Measurements from ENCODE around the gene CCHCR1. TPM values are rescaled to one million over a fixed set of nuclear protein-coding genes. Genes with fewer than 3 reads are reported as not detected.
"Not testable (repeated sequence)": the region's sequence is repeated elsewhere in the genome, so short reads cannot be mapped to it uniquely, and the experiment has no call there.

CCHCR1 gene
- total RNA-seq, 3 donors from 2014 or later = 22.1 to 23.4 (median 23.1) TPM

DNA sequence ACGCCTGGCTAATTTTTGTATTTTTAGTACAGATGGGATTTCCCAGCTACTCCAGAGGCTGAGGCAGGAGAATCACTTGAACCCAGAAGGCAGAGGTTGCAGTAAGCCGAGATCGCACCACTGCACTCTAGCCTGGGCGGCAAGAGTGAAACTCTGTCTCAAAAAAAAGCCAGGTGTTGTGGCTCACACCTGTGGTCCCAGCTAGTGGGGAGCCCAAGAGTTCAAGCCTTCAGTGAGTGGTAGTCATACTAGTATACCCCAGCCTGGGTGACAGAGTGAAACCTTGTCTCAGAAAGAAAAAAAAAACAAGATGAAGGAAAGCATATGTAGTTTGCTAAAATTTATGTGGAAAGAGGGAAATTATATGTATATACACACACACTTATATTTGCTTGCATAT is 32.9 kb upstream of the CCHCR1 start:
- Mint-ChIP-seq H3K36me3 (ENCODE audit: insufficient read depth) (peaks cover 8% of the 10 kb centered on the region), H3K4me1 (ENCODE audit: low read depth) (peaks cover 11% of the 10 kb centered on the region), H3K27me3 (ENCODE audit: low read depth) (no peaks in the 10 kb centered on the region), H3K9me3 (no peaks in the 10 kb centered on the region), H3K4me3 (no peak overlapping the region)
- DNase-seq (no peak), ATAC-seq (no peak)

GRCh38 chr6:31189223-31189622 is 31.6 kb upstream of the CCHCR1 start:
- ATAC-seq = not testable (repeated sequence)

DNA sequence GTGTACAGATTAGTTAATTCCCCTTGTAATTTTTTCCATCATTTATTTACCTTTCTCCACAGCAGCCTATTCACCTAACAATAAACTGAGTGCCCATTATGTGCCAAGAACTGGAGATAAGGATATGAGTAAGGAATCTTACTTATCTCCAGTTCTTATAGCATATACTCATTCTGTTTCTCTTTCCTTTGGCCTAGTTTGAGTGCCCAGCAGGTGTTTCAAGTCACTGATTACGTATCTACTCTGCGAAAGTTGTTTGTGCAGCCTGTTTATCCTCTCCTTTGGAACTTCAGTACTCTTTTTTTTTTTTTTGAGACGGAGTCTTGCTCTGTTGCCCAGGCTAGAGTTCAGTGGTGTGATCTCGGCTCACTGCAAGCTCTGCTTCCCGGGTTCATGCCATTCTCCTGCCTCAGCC is 30.2 kb upstream of the CCHCR1 start:
- DNase-seq (no peak), ATAC-seq (no peak)
- Mint-ChIP-seq H3K9me3 (no peaks in the 10 kb centered on the region), H3K4me3 (no peak overlapping the region), H3K27me3 (ENCODE audit: low read depth) (no peaks in the 10 kb centered on the region), H3K36me3 (ENCODE audit: insufficient read depth) (no peaks in the 10 kb centered on the region), H3K4me1 (ENCODE audit: low read depth) (peaks cover 1% of the 10 kb centered on the region)

More at GRCh38 chr6:31189223-31189622, 31.6 kb upstream of the CCHCR1 start:
- not testable (repeated sequence) for DNase-seq; H3K36me3 Mint-ChIP-seq (ENCODE audit: insufficient read depth); H3K4me3 Mint-ChIP-seq; H3K4me1 Mint-ChIP-seq (ENCODE audit: low read depth); H3K9me3 Mint-ChIP-seq; H3K27me3 Mint-ChIP-seq (ENCODE audit: low read depth)

DNA sequence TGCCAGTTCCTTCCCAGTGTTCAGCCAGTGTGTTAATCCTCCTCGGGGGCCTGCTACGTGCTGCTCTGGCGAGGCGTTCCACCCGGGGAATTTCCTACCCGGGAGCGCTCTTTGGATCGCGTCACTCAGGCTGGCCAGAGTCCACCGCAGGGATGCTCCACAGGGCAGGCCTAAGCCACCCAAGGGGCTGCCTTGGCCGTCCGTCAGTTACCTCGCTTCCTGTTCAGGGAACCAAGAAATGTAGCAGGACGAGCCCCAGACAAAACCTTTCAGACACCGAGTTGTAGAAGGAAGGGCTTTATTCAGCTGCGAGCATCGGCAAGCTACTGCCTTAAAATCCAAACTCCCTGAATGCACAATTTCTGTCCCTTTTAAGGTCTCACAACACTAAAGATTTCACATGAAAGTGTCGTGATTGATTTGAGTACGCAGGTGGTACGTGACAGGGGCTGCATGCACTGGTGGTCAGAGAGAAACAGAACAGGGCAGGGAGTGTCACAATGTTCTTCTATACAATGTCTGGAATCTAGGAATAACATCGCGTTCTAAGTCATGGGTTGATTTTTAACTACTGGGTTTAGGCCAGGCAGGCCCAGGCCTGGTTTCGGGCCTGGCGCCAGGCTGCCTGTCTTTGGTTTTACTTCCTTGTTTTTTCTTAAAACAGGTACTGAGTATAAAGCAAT is 28.6 kb upstream of the CCHCR1 start:
- no peak overlapping the region for H3K4me3 Mint-ChIP-seq
- H3K36me3 Mint-ChIP-seq (ENCODE audit: insufficient read depth) = no peaks in the 10 kb centered on the region
- H3K4me1 Mint-ChIP-seq (ENCODE audit: low read depth) = no peaks in the 10 kb centered on the region
- H3K9me3 Mint-ChIP-seq = no peaks in the 10 kb centered on the region
- H3K27me3 Mint-ChIP-seq (ENCODE audit: low read depth) = no peaks in the 10 kb centered on the region
- ATAC-seq (no peak), DNase-seq (no peak)

GRCh38 chr6:31185695-31186051 is 28.1 kb upstream of the CCHCR1 start:
- not testable (repeated sequence) for H3K9me3 Mint-ChIP-seq; ATAC-seq; H3K36me3 Mint-ChIP-seq (ENCODE audit: insufficient read depth); H3K27me3 Mint-ChIP-seq (ENCODE audit: low read depth); H3K4me1 Mint-ChIP-seq (ENCODE audit: low read depth); DNase-seq; H3K4me3 Mint-ChIP-seq

- H3K27me3 Mint-ChIP-seq (ENCODE audit: low read depth); H3K4me1 Mint-ChIP-seq (ENCODE audit: low read depth); H3K9me3 Mint-ChIP-seq; H3K36me3 Mint-ChIP-seq (ENCODE audit: insufficient read depth); H3K4me3 Mint-ChIP-seq; DNase-seq; ATAC-seq: not testable (repeated sequence)
Measured at GRCh38 chr6:31183859-31184258, 26.3 kb upstream of the CCHCR1 start.

DNA sequence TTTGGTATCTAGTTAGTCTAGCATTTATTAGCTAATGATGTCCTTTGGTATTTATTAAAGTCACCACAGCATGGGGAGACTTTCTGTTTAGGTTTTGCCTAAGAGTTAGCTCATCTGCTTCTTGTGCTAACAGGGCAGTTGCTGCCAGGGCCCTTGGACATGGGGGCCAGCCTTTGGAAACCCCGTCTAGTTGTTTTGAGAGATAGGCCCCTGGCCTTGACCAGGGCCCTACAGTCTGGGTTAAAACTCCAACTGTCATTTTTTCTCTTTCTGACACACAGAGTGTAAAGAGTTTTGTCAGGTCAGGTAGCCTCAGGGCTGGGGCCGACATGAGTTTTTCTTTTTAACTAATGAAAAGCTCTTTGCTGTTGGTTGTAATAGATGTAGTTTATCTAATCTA is 25.7 kb upstream of the CCHCR1 start:
- not testable (repeated sequence) for H3K4me3 Mint-ChIP-seq; H3K36me3 Mint-ChIP-seq (ENCODE audit: insufficient read depth); DNase-seq; H3K9me3 Mint-ChIP-seq; ATAC-seq; H3K27me3 Mint-ChIP-seq (ENCODE audit: low read depth)
- peaks cover 12% of the 10 kb centered on the region for H3K4me1 Mint-ChIP-seq (ENCODE audit: low read depth)

DNA sequence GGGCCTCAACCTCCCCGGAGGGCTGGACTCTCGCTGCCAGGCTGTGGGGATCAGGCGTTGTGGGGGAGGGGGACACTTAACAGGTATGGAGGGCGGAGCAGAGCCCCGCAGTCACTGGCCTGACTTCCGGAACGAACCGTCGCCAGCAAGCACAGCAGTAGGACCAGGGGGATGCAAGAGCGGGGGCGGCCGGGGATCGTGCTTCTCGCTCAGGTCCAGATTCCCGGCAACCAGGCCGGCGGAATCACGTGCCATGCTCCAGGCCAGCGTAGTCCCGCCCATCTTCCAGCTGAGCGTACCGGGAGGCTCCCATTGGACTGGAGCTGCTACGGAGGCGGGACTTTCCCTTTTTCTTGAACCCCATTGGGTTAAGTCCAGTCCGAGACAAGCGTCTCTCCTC is 22.9 kb upstream of the CCHCR1 start:
- Mint-ChIP-seq H3K4me3 (peak overlapping the region; percentile 87), H3K4me1 (ENCODE audit: low read depth) (peaks cover 22% of the 10 kb centered on the region), H3K36me3 (ENCODE audit: insufficient read depth) (no peaks in the 10 kb centered on the region), H3K9me3 (no peaks in the 10 kb centered on the region), H3K27me3 (ENCODE audit: low read depth) (no peaks in the 10 kb centered on the region)
- DNase-seq = peak; percentile 39
- peak; percentile 93 to 98 for ATAC-seq

DNA sequence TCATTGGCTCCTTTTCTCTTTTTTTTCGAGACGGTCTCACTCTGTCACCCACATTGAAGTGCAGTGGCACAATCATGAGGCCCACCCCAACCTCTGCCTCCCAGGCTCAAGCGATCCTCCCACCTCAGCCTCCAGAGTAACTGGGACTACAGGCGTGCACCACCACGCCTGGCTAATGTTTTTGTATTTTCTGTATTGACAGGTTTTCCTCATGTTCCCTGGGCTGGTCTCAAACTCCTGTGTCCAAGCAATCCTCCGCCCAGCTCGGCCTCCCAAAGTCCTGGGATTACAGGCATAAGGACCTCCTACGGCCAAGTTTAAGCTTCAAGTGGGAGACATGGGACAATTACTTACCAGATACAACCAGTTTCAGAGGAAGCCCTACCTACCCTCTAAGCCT is 22.3 kb upstream of the CCHCR1 start:
- H3K4me3 Mint-ChIP-seq = peak overlapping the region; percentile 87
- no peaks in the 10 kb centered on the region for H3K36me3 Mint-ChIP-seq (ENCODE audit: insufficient read depth)
- no peaks in the 10 kb centered on the region for H3K27me3 Mint-ChIP-seq (ENCODE audit: low read depth)
- ATAC-seq = no peak
- DNase-seq = no peak
- peaks cover 22% of the 10 kb centered on the region for H3K4me1 Mint-ChIP-seq (ENCODE audit: low read depth)
- no peaks in the 10 kb centered on the region for H3K9me3 Mint-ChIP-seq

DNA sequence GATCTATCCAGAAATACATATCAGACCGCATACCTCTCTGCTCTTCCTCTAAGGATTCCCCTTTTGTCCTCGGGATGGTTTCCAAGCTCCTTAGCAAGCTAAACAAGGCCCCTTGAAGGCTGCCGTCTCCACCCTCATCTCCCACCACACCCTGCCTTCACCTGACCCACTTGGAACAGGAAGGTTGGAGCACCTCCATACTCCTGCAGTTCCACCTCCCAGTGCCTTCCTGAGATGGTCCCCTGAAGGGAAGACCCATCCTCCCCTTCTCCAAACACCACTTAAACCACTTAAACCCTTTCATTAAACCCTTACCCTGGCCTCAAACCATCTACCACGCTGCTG is 21.4 kb upstream of the CCHCR1 start:
- H3K9me3 Mint-ChIP-seq = no peaks in the 10 kb centered on the region
- H3K27me3 Mint-ChIP-seq (ENCODE audit: low read depth) = no peaks in the 10 kb centered on the region
- no peaks in the 10 kb centered on the region for H3K36me3 Mint-ChIP-seq (ENCODE audit: insufficient read depth)
- H3K4me3 Mint-ChIP-seq = no peak overlapping the region
- ATAC-seq (no peak), DNase-seq (no peak)
- H3K4me1 Mint-ChIP-seq (ENCODE audit: low read depth) = peaks cover 22% of the 10 kb centered on the region

DNA sequence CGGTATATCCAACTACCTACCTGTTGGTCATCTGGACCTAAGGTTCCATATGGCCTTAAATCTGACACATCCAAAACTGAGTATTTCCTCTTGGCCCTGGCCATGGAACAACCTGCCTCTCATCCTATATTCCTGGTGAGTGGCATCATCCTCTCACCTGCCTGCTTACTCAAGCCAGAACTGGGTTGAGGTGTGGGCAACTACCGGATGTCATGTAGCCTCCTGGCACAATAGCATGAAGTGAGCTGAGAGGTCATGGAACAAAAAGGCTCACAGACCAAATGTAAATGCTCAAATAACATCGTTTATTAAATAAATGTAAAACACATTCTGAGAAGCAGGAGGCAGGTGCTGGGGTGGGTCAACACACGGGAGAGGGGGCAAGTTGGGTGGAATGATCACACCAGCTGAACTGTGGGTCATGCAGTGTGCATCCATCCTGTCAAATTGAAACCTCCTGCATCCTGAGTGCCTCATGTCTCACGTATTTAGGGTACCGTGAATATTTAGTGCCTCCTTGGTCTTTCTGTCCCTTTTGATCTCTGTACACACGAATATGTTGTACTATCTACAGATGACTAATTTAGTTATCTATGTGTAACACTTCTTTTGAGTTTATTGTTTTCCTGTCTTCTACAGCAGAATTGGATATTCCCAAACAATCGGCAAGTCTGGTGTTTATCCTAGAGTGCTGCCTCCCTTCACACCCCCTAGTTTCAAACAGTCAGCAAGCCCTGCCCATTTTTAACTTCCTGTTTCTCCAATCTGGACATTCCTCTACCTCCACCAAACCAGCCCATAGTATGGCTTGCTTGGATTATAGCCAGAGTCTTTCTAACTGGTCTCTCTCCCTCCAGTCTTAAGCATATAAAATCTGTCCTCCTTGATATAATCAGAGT is 20.8 kb upstream of the CCHCR1 start:
- H3K4me1 Mint-ChIP-seq (ENCODE audit: low read depth) = peaks cover 22% of the 10 kb centered on the region

GRCh38 chr6:31175971-31176370 is 18.4 kb upstream of the CCHCR1 start:
- ATAC-seq (no peak), DNase-seq (no peak)
- H3K36me3 Mint-ChIP-seq (ENCODE audit: insufficient read depth) = no peaks in the 10 kb centered on the region

More for the DNA sequence above, 20.8 kb upstream of the CCHCR1 start:
- no peak for ATAC-seq
- Mint-ChIP-seq H3K27me3 (ENCODE audit: low read depth) (no peaks in the 10 kb centered on the region), H3K36me3 (ENCODE audit: insufficient read depth) (no peaks in the 10 kb centered on the region), H3K4me3 (no peak overlapping the region), H3K9me3 (no peaks in the 10 kb centered on the region)
- DNase-seq = no peak

DNA sequence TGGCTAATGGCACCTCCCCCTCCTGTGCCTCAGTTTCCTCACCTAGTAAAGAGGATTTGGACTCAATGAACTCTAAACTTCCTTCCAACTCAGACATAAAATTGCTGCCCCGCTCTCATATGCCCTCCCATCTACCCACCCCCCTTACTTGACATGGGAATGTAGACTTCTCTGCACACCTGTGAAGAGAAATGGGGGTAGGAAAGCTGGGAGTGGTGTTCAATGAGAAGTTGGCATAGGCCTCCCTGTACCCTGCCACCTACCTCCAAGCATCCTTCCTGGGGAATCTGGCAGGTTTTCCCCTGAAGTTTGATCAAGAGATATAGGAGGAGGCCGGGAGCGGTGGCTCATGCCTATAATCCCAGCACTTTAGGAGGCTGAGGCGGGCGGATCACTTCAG is 16.8 kb upstream of the CCHCR1 start:
- Mint-ChIP-seq H3K4me1 (ENCODE audit: low read depth) (peaks cover 19% of the 10 kb centered on the region), H3K9me3 (no peaks in the 10 kb centered on the region), H3K36me3 (ENCODE audit: insufficient read depth) (no peaks in the 10 kb centered on the region), H3K4me3 (no peak overlapping the region), H3K27me3 (ENCODE audit: low read depth) (no peaks in the 10 kb centered on the region)
- DNase-seq (no peak), ATAC-seq (no peak)

More at GRCh38 chr6:31175971-31176370, 18.4 kb upstream of the CCHCR1 start:
- Mint-ChIP-seq H3K27me3 (ENCODE audit: low read depth) (no peaks in the 10 kb centered on the region), H3K4me3 (no peak overlapping the region), H3K4me1 (ENCODE audit: low read depth) (peaks cover 22% of the 10 kb centered on the region), H3K9me3 (no peaks in the 10 kb centered on the region)

- H3K9me3 Mint-ChIP-seq = no peaks in the 10 kb centered on the region
- no peaks in the 10 kb centered on the region for H3K27me3 Mint-ChIP-seq (ENCODE audit: low read depth)
- H3K4me3 Mint-ChIP-seq = no peak overlapping the region
- no peak for ATAC-seq
- no peaks in the 10 kb centered on the region for H3K36me3 Mint-ChIP-seq (ENCODE audit: insufficient read depth)
- peaks cover 10% of the 10 kb centered on the region for H3K4me1 Mint-ChIP-seq (ENCODE audit: low read depth)
- DNase-seq = no peak
Measured at GRCh38 chr6:31173406-31173805, 15.8 kb upstream of the CCHCR1 start.

DNA sequence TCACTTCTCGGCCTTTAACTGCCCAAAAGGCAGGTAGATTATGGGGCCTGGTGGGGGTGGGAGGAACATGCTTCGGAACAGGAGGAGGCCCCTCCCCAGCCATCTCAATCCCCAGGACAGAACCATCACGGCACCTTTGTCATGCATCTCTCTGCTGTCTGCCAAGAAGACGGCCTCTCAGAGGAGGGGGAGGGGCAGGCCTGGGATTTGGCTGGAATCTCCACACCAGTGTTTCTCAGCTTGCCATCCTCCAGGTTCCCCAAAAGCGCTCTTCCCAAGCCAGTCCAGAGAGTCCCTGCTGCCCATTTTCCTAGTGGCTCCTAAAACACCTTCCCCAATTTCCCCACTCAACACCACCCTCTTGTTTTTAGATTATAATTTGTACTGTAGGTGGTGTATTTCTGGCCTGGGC is 15.4 kb upstream of the CCHCR1 start:
- Mint-ChIP-seq H3K4me3 (no peak overlapping the region), H3K27me3 (ENCODE audit: low read depth) (no peaks in the 10 kb centered on the region), H3K4me1 (ENCODE audit: low read depth) (peaks cover 7% of the 10 kb centered on the region), H3K36me3 (ENCODE audit: insufficient read depth) (no peaks in the 10 kb centered on the region), H3K9me3 (no peaks in the 10 kb centered on the region)
- no peak for DNase-seq
- no peak for ATAC-seq

Data from activated T-cell treated with anti-CD3 and anti-CD28 coated beads, Interleukin-2, amount 50 U/mL, for 4 hours (primary cell).